MM.1S (cell line): ENCODE data around the gene TATDN2.

Source experiments
- DNase-seq: peaks from one replicate; pipeline ENCODE4 v3.0.0-alpha.2; 2015
- H2AFZ ChIP-seq: fragments of 300-600 bp; sonication (generic); 2 replicates; pipeline ENCODE4 v1.6.0; 2016; ENCODE audit warnings: antibody characterized with exemption, low read length
- H3F3A ChIP-seq: fragments of 300-600 bp; sonication (generic); 2 replicates; pipeline ENCODE4 v1.6.1; 2016; ENCODE audit warnings: mild to moderate bottlenecking, antibody characterized with exemption, low read length, moderate library complexity, mixed read lengths; ENCODE audit not compliant: insufficient read depth
- H3K27ac ChIP-seq: fragments of 300-600 bp; sonication (generic); 2 replicates; pipeline ENCODE4 v1.5.1; 2016; ENCODE audit warnings: mild to moderate bottlenecking, low read length
- H3K27me3 ChIP-seq: fragments of 300-600 bp; sonication (generic); replicated peaks from 2 replicates; pipeline ENCODE4 v1.6.0; 2016; ENCODE audit warnings: low read length; ENCODE audit not compliant: insufficient read depth
- H3K36me3 ChIP-seq: fragments of 300-600 bp; sonication (generic); replicated peaks from 2 replicates; pipeline ENCODE4 v1.6.1; 2016; ENCODE audit warnings: mild to moderate bottlenecking, low read length, mixed read lengths; ENCODE audit not compliant: insufficient read depth
- H3K4me1 ChIP-seq: fragments of 300-600 bp; sonication (generic); 2 replicates; pipeline ENCODE4 v1.6.1; 2016; ENCODE audit warnings: low read length, mixed read lengths
- H3K4me2 ChIP-seq: fragments of 300-600 bp; sonication (generic); 2 replicates; pipeline ENCODE4 v1.6.0; 2016; ENCODE audit warnings: low read depth, low read length
- H3K4me3 ChIP-seq: fragments of 300-600 bp; sonication (generic); 2 replicates; pipeline ENCODE4 v1.5.1; 2016; ENCODE audit warnings: low read length, mixed read lengths
- H3K79me2 ChIP-seq: fragments of 300-600 bp; sonication (generic); 2 replicates; pipeline ENCODE4 v1.6.1; 2016; ENCODE audit warnings: mixed run types, low read length, mixed read lengths
- H3K9ac ChIP-seq: fragments of 300-600 bp; sonication (generic); 2 replicates; pipeline ENCODE4 v1.6.1; 2016; ENCODE audit warnings: low read length, mixed read lengths
- H3K9me2 ChIP-seq: fragments of 300-600 bp; sonication (generic); replicated peaks from 2 replicates; pipeline ENCODE4 v1.6.1; 2016; ENCODE audit warnings: mild to moderate bottlenecking, low read length, mixed read lengths; ENCODE audit not compliant: insufficient read depth
- H3K9me3 ChIP-seq: fragments of 300-600 bp; sonication (generic); replicated peaks from 2 replicates; pipeline ENCODE4 v1.6.1; 2016; ENCODE audit warnings: mild to moderate bottlenecking, low read length, mixed read lengths; ENCODE audit not compliant: insufficient read depth
- H4K20me1 ChIP-seq: fragments of 300-600 bp; sonication (generic); 2 replicates; pipeline ENCODE4 v1.6.1; 2016; ENCODE audit warnings: mild to moderate bottlenecking, low read length, moderate library complexity, mixed read lengths; ENCODE audit not compliant: insufficient read depth
- CTCF ChIP-seq: fragments of 300-600 bp; sonication (generic); IDR thresholded peaks from 2 replicates; pipeline ENCODE4 v1.5.1; 2016; ENCODE audit warnings: antibody characterized with exemption, low read length, mixed read lengths
- EZH2 ChIP-seq: fragments of 300-600 bp; sonication (generic); optimal IDR thresholded peaks from 2 replicates; pipeline ENCODE3; 2017; ENCODE audit warnings: low read depth, mild to moderate bottlenecking, antibody characterized with exemption, low read length, mixed read lengths
- EZH2phosphoT487 ChIP-seq: fragments of 300-600 bp; sonication (generic); IDR thresholded peaks from 2 replicates; pipeline ENCODE4 v1.6.1; 2018; ENCODE audit warnings: antibody characterized with exemption, low read length

The TATDN2 gene

GRCh38 chr3:10309736-10310135 lies 61.5 kb downstream of the TATDN2 start:
- Histone ChIP-seq H3K4me3 (no peak overlapping the region), H3K4me2 (no peak overlapping the region), H3K27ac (no peak overlapping the region), H3K9me2 (no peaks in the 10 kb centered on the region), H3K36me3 (peaks cover 9% of the 10 kb centered on the region), H3F3A (peaks cover 2% of the 10 kb centered on the region; the same call in 1 of the 2 replicates), H4K20me1 (no peaks in the 10 kb centered on the region), H3K9ac (no peak overlapping the region), H3K27me3 (no peaks in the 10 kb centered on the region), H2AFZ (no peak overlapping the region), H3K79me2 (0 out of 2 replicates have a peak, but pooled peaks cover 3% of the 10 kb centered on the region), H3K4me1 (no peaks in the 10 kb centered on the region), H3K9me3 (no peaks in the 10 kb centered on the region)
- DNase-seq: no peak
- no peak for TF ChIP-seq EZH2phosphoT487

- no peaks in the 10 kb centered on the region for H4K20me1 ChIP-seq
- no peak overlapping the region for H3K4me2 ChIP-seq
- H3K27me3 ChIP-seq: no peaks in the 10 kb centered on the region
- no peak overlapping the region for H3K9ac ChIP-seq
- no peaks in the 10 kb centered on the region for H3K4me1 ChIP-seq
- no peak overlapping the region for H3K4me3 ChIP-seq
- H3K9me3 ChIP-seq: no peaks in the 10 kb centered on the region
- TF ChIP-seq EZH2: no peak
- TF ChIP-seq CTCF: no peak
- no peak for TF ChIP-seq EZH2phosphoT487
- H3K9me2 ChIP-seq: no peaks in the 10 kb centered on the region
- no peak overlapping the region for H2AFZ ChIP-seq
- no peak for DNase-seq
- peaks cover 12% of the 10 kb centered on the region for H3K36me3 ChIP-seq
- no peak overlapping the region for H3K27ac ChIP-seq
- peaks cover 2% of the 10 kb centered on the region; the same call in 1 of the 2 replicates for H3F3A ChIP-seq
- H3K79me2 ChIP-seq: 0 out of 2 replicates have a peak, but pooled peaks cover 3% of the 10 kb centered on the region
Observed at GRCh38 chr3:10310578-10310977, 62.3 kb downstream of the TATDN2 start.

GRCh38 chr3:10311710-10312109 lies 63.5 kb downstream of the TATDN2 start:
- H3K27me3 ChIP-seq: no peaks in the 10 kb centered on the region
- no peaks in the 10 kb centered on the region for H3K9me2 ChIP-seq
- DNase-seq: no peak
- H3K4me3 ChIP-seq: no peak overlapping the region
- no peaks in the 10 kb centered on the region for H3K4me1 ChIP-seq
- H2AFZ ChIP-seq: no peak overlapping the region
- TF ChIP-seq CTCF: no peak
- no peak for TF ChIP-seq EZH2
- no peak for TF ChIP-seq EZH2phosphoT487
- peaks cover 12% of the 10 kb centered on the region for H3K36me3 ChIP-seq
- no peaks in the 10 kb centered on the region for H4K20me1 ChIP-seq
- H3K9me3 ChIP-seq: no peaks in the 10 kb centered on the region
- no peaks in the 10 kb centered on the region for H3F3A ChIP-seq
- H3K79me2 ChIP-seq: 0 out of 2 replicates have a peak, but pooled peaks cover 3% of the 10 kb centered on the region
- no peak overlapping the region for H3K4me2 ChIP-seq
- H3K9ac ChIP-seq: no peak overlapping the region
- no peak overlapping the region for H3K27ac ChIP-seq

- Histone ChIP-seq H4K20me1 (no peaks in the 10 kb centered on the region), H3K27me3 (no peaks in the 10 kb centered on the region), H3K4me3 (no peak overlapping the region), H3K4me1 (no peaks in the 10 kb centered on the region), H3K79me2 (peaks cover 9% of the 10 kb centered on the region), H3F3A (no peaks in the 10 kb centered on the region), H3K4me2 (no peak overlapping the region), H3K9ac (no peak overlapping the region), H3K9me2 (no peaks in the 10 kb centered on the region), H3K27ac (no peak overlapping the region), H2AFZ (no peak overlapping the region), H3K36me3 (peaks cover 12% of the 10 kb centered on the region), H3K9me3 (no peaks in the 10 kb centered on the region)
- TF ChIP-seq EZH2phosphoT487 (no peak), EZH2 (no peak), CTCF (no peak)
- DNase-seq: no peak
Observed at GRCh38 chr3:10312391-10312790, 64.1 kb downstream of the TATDN2 start.
